IgD-negative memory B cell (primary cell): Measurements from ENCODE around the gene PPBP. TPM values are rescaled to one million over a fixed set of nuclear protein-coding genes. Genes with fewer than 3 reads are reported as not detected.

Experiments
- H3K27ac Mint-ChIP-seq, 3 donors: one replicate each; pipeline ENCODE4 v1.8.0; 2020 to 2022; ENCODE audit warnings: mild to moderate bottlenecking in 3 of 3, mixed read lengths in 3 of 3, moderate library complexity in 1 of 3
- H3K27me3 Mint-ChIP-seq: one replicate; pipeline ENCODE4 v1.8.0; 2021; ENCODE audit warnings: mixed read lengths
- H3K36me3 Mint-ChIP-seq: one replicate; pipeline ENCODE4 v1.8.0; 2020; ENCODE audit warnings: mild to moderate bottlenecking, mixed read lengths
- H3K4me1 Mint-ChIP-seq, 3 donors: one replicate each; pipeline ENCODE4 v1.8.0; 2020 to 2022; ENCODE audit warnings: mixed read lengths in 3 of 3, mild to moderate bottlenecking in 1 of 3
- H3K4me3 Mint-ChIP-seq, 4 donors: one replicate each; pipeline ENCODE4 v1.8.0; 2020 to 2022; ENCODE audit warnings: mild to moderate bottlenecking in 4 of 4, mixed read lengths in 4 of 4, moderate library complexity in 3 of 4
- H3K9me3 Mint-ChIP-seq, 3 donors: one replicate each; pipeline ENCODE4 v1.8.0; 2020 to 2021; ENCODE audit warnings: mixed read lengths in 3 of 3, mild to moderate bottlenecking in 1 of 3
- polyA plus RNA-seq: library from polyadenylated mRNA; unstranded; fragments of 300-500 nt; fragmentation: Illumina TruSeq; gene quantifications from one replicate; pipeline ENCODE4 v1.2.3, GENCODE V29; 2021

The PPBP gene
- 65.7 TPM for polyA plus RNA-seq

GRCh38 chr4:73988061-73988460 lies at the start of gene PPBP:
TSS of gene PPBP (minus strand) at chr4:73988190. CDS start at chr4:73988103, 87 bp downstream.
- Mint-ChIP-seq H3K27ac (no peak within 1 kb of the TSS), H3K27me3 (no peaks in the 10 kb centered on the region), H3K4me3 (no peak within 1 kb of the TSS), H3K9me3 (no peaks in the 10 kb centered on the region), H3K36me3 (no peaks in the 10 kb centered on the region), H3K4me1 (no peaks in the 10 kb centered on the region)

DNA sequence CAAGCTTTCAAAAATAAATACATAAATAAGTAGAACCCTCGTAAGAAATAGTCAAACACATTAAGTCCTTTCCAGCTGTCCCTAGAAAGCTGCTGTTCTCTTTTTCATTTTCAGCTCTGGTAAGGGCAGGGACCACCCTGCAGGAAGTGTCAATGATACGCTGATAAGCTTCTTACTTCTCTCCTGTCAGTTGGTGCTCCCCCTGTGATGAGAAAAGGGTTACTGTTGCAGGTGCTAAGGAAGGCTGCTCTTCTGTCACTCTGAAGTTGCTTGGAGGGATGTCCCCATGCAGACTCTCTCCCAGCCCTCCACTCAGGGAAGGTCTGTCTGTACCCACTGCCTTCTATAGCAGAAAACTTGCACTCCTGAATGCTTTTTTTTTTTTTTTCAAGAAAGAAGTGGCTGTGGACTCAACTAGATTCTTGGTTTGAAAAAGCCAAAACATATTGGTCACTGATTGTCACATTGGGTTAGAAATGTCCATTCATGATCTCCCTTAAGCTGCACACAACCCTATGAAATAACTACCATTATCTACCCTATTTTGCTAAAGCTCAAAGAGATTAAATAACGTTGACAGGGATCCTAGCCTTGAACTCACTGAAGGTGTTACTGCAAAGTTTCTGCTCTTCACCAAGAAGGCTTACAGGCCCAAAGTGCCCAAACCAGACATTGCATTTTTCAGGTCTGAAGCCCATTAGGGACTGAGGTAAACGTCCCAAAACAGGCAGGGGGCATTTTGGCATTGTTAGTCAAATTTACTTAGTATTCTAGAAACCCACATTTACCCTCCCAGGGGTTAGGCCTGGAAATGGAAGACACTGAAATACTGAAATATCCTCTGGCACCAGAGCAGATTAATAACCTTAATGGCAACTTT lies 49.3 kb upstream of the PPBP start:
- H3K27ac Mint-ChIP-seq, result peak overlapping the region in 1 of 3 donors; percentile 92
- peaks cover 5 to 14% (median 7%) of the 10 kb centered on the region in 3 donors for H3K4me1 Mint-ChIP-seq
- H3K4me3 Mint-ChIP-seq, result peak overlapping the region; percentile 33 to 93 (median 79)
- no peaks in the 10 kb centered on the region for H3K9me3 Mint-ChIP-seq
- no peaks in the 10 kb centered on the region for H3K36me3 Mint-ChIP-seq
- peaks cover 46% of the 10 kb centered on the region for H3K27me3 Mint-ChIP-seq

DNA sequence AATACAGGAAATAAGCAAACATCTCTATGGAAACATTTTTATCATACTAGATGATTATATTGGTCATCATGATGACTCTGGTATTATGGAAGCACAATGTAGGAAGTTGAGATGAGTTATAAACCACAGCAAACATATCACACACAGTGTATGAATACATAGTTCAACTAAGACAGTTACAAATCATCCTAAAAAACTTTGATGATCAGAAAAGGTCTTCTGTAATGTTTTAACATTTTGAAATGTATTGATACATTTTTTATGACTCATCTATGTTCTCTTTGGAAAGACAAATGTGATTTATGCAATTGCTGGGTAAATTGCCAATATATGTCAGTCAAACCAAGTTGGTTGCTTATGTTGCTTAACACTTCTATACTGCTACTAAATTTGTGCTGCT lies 45.7 kb upstream of the PPBP start:
- H3K36me3 Mint-ChIP-seq, result no peaks in the 10 kb centered on the region
- no peak overlapping the region for H3K27ac Mint-ChIP-seq
- H3K9me3 Mint-ChIP-seq, result peaks cover 0 to 3% (median 0%) of the 10 kb centered on the region in 3 donors
- no peak overlapping the region for H3K4me3 Mint-ChIP-seq
- H3K4me1 Mint-ChIP-seq, result peaks cover 3 to 9% (median 3%) of the 10 kb centered on the region in 3 donors
- H3K27me3 Mint-ChIP-seq, result peaks cover 25% of the 10 kb centered on the region

DNA sequence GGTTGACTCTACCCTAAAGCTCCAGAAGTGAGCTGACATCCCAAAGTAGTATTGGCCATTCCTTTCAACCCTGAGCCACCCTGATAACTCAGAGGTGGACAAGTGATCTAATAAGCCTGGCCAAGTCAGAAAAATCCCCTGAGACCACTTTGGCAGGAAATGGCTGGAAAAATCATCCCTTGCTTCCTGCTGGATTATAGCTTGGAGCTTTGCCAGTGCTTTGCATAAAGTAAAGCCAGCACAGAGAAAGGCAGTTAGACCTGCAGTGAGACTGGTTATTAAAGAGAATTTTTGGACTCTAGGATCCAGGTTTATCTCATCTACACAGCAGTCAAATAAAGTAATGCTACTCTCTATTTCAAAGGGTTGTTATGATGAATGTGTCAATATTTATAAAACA lies 44.1 kb upstream of the PPBP start:
- Mint-ChIP-seq H3K27me3 (peaks cover 11% of the 10 kb centered on the region), H3K4me3 (no peak overlapping the region), H3K9me3 (peaks cover 0 to 4% (median 0%) of the 10 kb centered on the region in 3 donors), H3K4me1 (no peaks in the 10 kb centered on the region), H3K36me3 (no peaks in the 10 kb centered on the region), H3K27ac (no peak overlapping the region)

- Mint-ChIP-seq H3K36me3 (no peaks in the 10 kb centered on the region), H3K4me1 (no peaks in the 10 kb centered on the region), H3K27ac (no peak overlapping the region), H3K9me3 (peaks cover 0 to 4% (median 0%) of the 10 kb centered on the region in 3 donors), H3K4me3 (no peak overlapping the region), H3K27me3 (peaks cover 10% of the 10 kb centered on the region)
These were observed 43.6 kb upstream of the PPBP start for GRCh38 chr4:74031576-74031975.

GRCh38 chr4:74030285-74030684 lies 42.3 kb upstream of the PPBP start:
- H3K36me3 Mint-ChIP-seq, result no peaks in the 10 kb centered on the region

DNA sequence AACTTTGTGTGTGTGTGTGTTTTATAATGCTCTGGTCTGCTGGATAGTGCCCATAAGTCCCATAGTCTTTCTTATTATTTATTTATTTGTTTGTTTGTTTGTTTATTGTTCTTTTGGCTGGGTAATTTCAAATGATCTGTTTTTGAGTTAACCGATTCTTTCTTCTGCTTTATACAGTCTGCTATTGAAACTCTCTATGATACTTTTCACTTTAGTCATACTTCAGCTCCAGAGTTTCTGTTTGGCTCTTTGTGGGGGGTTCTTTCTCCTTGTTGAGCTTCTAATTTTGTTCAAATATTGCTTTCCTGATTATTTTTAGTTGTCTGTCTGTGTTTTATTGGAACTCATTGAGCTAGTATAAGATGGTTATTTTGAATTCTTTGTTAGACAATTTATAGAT lies 40.5 kb upstream of the PPBP start:
- no peaks in the 10 kb centered on the region for H3K4me1 Mint-ChIP-seq

More at GRCh38 chr4:74030285-74030684, 42.3 kb upstream of the PPBP start:
- Mint-ChIP-seq H3K4me3 (no peak overlapping the region), H3K27me3 (peaks cover 2% of the 10 kb centered on the region), H3K4me1 (no peaks in the 10 kb centered on the region), H3K9me3 (peaks cover 0 to 7% (median 0%) of the 10 kb centered on the region in 3 donors), H3K27ac (no peak overlapping the region)

DNA sequence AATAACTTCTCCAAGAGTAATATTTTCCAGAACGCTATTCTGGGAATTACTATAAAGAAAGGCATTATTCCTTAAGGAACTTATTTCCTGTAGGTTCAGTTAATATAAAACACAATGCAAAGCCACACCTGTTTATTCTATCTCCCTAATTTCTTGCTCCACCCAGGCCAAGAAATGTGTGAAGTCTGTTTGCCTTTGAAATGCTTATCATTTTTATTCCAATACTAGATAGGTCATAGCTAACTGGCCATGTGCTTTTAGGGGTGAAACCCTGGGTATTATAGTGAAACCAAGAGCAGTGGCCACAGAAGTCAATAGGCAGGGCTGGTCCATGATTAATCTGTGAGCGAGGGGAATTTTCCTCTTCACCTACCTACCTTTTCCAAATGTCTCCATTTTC lies 35.7 kb upstream of the PPBP start:
- H3K36me3 Mint-ChIP-seq, result no peaks in the 10 kb centered on the region
- no peak overlapping the region for H3K4me3 Mint-ChIP-seq
- no peaks in the 10 kb centered on the region for H3K27me3 Mint-ChIP-seq
- no peak overlapping the region for H3K27ac Mint-ChIP-seq
- no peaks in the 10 kb centered on the region for H3K4me1 Mint-ChIP-seq
- H3K9me3 Mint-ChIP-seq, result peaks cover 0 to 7% (median 0%) of the 10 kb centered on the region in 3 donors

More for the DNA sequence above, 40.5 kb upstream of the PPBP start:
- H3K4me3 Mint-ChIP-seq, result no peak overlapping the region
- H3K36me3 Mint-ChIP-seq, result no peaks in the 10 kb centered on the region
- no peaks in the 10 kb centered on the region for H3K27me3 Mint-ChIP-seq
- H3K27ac Mint-ChIP-seq, result no peak overlapping the region
- H3K9me3 Mint-ChIP-seq, result peaks cover 0 to 7% (median 0%) of the 10 kb centered on the region in 3 donors

DNA sequence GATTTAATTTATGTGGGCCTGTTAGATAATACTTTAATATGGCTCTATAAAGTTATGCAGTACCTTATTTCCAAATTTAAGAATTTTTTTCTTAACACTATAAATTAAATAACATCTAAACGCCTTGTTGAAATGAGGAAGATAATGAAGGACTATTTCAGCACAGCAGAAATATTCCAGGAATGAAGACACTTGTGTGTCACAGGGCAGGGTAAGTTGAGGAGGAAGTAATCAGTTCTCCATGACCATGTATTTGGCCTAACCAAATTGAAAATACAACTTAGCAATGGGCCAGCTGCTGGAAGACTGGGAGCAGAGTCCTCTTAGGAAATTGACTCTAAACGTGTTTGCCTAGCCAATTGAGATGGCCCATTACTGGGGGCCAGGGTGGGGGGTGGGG lies 33.6 kb upstream of the PPBP start:
- peaks cover 0 to 7% (median 0%) of the 10 kb centered on the region in 3 donors for H3K9me3 Mint-ChIP-seq
- no peak overlapping the region for H3K4me3 Mint-ChIP-seq
- H3K27me3 Mint-ChIP-seq, result no peaks in the 10 kb centered on the region
- H3K27ac Mint-ChIP-seq, result no peak overlapping the region
- no peaks in the 10 kb centered on the region for H3K4me1 Mint-ChIP-seq
- H3K36me3 Mint-ChIP-seq, result no peaks in the 10 kb centered on the region

GRCh38 chr4:74018771-74019170 lies 30.8 kb upstream of the PPBP start:
- no peaks in the 10 kb centered on the region for H3K4me1 Mint-ChIP-seq
- H3K27ac Mint-ChIP-seq, result no peak overlapping the region
- no peak overlapping the region for H3K4me3 Mint-ChIP-seq
- no peaks in the 10 kb centered on the region for H3K36me3 Mint-ChIP-seq
- H3K27me3 Mint-ChIP-seq, result peaks cover 2% of the 10 kb centered on the region
- peaks cover under 1 to 3% (median 3%) of the 10 kb centered on the region in 3 donors for H3K9me3 Mint-ChIP-seq

DNA sequence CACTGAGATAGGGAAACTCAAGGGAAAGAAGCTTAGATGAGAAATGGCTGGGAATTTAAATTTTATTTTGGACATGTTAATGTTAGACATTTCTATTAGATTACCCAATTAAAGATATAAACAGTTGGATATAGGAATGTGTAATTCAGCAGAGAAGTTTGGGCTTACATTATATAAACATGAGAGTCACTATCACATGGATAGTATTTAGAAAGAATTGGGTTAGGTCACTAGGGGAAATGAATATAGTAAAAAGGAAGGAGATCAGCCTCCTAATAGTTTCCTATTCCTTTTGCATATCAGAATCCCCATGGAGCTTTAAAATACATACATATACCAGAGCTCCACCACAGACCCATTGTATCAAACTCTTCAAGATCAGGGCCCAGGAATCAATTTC lies 30.1 kb upstream of the PPBP start:
- Mint-ChIP-seq H3K4me3 (no peak overlapping the region), H3K36me3 (no peaks in the 10 kb centered on the region), H3K9me3 (peaks cover 3 to 5% (median 4%) of the 10 kb centered on the region in 3 donors), H3K27ac (no peak overlapping the region), H3K4me1 (no peaks in the 10 kb centered on the region), H3K27me3 (peaks cover 2% of the 10 kb centered on the region)

DNA sequence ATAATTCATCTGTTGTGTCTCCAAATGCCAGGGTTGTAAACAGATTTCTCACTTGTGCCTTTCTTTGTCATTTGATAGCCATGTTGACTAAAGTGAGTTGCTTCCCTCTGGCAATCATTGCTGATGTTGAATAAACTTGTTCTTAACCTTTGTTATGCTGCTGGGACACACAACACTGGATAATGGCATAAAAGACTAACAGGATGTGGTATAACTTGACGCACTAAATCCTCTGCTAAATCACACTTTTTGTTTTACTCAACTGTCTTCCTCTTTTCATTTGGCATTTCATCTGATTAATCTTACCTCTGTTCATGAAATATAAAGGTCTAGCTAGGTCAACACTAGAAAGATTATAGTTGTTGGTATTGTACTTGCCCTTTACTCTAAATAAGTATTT lies 28.1 kb upstream of the PPBP start:
- Mint-ChIP-seq H3K9me3 (peaks cover 3 to 5% (median 4%) of the 10 kb centered on the region in 3 donors), H3K27me3 (peaks cover 2% of the 10 kb centered on the region), H3K27ac (no peak overlapping the region), H3K4me1 (no peaks in the 10 kb centered on the region), H3K36me3 (no peaks in the 10 kb centered on the region), H3K4me3 (no peak overlapping the region)

DNA sequence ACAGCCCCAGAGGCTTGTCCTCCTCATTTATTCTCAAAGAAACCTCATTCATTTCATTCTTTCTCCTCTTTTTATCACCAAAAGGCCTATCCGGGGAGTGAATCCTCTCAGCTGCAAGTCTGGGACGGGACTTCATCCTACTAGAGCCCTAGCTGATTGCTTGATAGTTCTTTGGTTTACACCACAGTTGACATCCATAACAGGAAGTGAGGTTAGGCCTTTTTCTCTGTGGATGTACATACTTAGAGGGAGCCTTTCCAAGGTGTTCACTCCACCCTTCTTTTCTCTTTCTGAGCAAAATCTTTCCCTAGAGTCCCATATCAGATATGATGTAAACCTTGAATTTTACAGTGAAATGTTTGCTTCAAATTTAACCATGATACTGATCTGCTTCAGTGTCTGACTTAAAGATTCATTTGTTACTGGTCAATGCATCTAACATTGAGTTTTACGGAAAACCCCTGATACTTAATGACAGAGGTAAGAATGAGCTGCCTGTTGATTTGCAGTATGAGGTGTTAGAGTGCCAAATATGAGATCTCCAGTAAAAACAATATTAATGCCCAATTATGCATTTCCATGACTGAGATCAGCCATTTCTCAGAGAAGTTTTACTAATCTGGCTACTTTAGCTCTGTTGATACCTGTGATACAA lies 27.3 kb upstream of the PPBP start:
- H3K27ac Mint-ChIP-seq, result no peak overlapping the region
- no peaks in the 10 kb centered on the region for H3K36me3 Mint-ChIP-seq

DNA sequence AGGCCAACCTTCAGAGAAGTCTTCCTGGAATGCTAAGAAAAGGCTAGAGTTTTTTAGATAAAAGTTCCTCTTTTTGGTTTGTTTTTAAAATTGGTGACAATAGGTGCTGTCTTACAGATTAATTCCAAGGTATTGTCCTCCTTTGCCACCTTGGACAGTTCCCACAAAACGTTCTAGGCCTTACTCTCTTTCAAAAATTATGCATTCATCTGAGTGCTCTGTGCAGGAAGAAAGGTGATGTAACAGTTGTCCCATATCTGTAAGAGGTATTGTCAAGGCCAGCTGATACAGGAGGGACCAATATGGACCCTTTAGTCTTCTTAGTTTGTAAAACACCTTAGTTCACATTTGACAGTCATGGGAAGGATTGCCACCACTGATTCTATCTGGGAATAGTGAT lies 26.3 kb upstream of the PPBP start:
- H3K36me3 Mint-ChIP-seq, result no peaks in the 10 kb centered on the region
- H3K4me3 Mint-ChIP-seq, result no peak overlapping the region
- H3K4me1 Mint-ChIP-seq, result no peaks in the 10 kb centered on the region
- H3K9me3 Mint-ChIP-seq, result peaks cover under 1 to 5% (median 4%) of the 10 kb centered on the region in 3 donors
- no peak overlapping the region for H3K27ac Mint-ChIP-seq
- peaks cover 2% of the 10 kb centered on the region for H3K27me3 Mint-ChIP-seq

More for the DNA sequence above, 27.3 kb upstream of the PPBP start:
- H3K27me3 Mint-ChIP-seq, result peaks cover 2% of the 10 kb centered on the region
- no peak overlapping the region for H3K4me3 Mint-ChIP-seq
- peaks cover 3 to 5% (median 4%) of the 10 kb centered on the region in 3 donors for H3K9me3 Mint-ChIP-seq
- H3K4me1 Mint-ChIP-seq, result no peaks in the 10 kb centered on the region

DNA sequence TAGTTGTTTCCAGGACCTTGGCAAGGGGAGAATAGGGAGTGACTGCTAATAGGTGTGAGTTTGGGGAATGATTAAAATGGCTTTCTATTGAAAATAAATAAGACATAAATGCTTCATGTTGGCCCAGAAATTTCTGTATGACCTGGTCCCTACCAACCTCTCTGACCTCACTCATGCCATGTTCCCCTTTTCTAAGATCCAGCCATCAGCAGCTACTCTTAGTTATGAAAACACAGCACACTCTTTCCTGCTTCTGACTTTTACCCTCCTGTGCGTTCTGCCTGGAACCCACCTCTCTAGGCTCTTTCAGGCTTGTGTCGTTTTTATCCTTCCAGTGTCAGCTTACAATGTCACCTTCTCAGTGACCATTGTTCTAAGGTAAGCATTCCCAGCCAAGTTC lies 25.3 kb upstream of the PPBP start:
- Mint-ChIP-seq H3K4me1 (no peaks in the 10 kb centered on the region), H3K27me3 (peaks cover 2% of the 10 kb centered on the region), H3K27ac (no peak overlapping the region), H3K36me3 (no peaks in the 10 kb centered on the region), H3K9me3 (peaks cover 0 to 5% (median 4%) of the 10 kb centered on the region in 3 donors), H3K4me3 (no peak overlapping the region)
